Memory B cell (primary cell): ENCODE results near the gene PLA2G2F.

Experiments
- ATAC-seq: fragments of 150-1000 bp; cut with Tn5 transposase; 2 replicates; pipeline ENCODE4 v1.10.0; 2021; ENCODE audit warnings: low read depth, mild to moderate bottlenecking, moderate library complexity
- DNase-seq, 2 donors: peaks; one replicate each; pipeline ENCODE4 v3.0.0; 2022; ENCODE audit warnings: low spot score in 2 of 2
- H3K27ac Mint-ChIP-seq: one replicate; pipeline ENCODE4 v1.8.0; 2022; ENCODE audit warnings: mild to moderate bottlenecking, moderate library complexity, mixed read lengths
- H3K27me3 Mint-ChIP-seq: one replicate; pipeline ENCODE4 v1.8.0; 2022; ENCODE audit warnings: mixed read lengths
- H3K36me3 Mint-ChIP-seq: one replicate; pipeline ENCODE4 v1.8.0; 2022; ENCODE audit warnings: mild to moderate bottlenecking, mixed read lengths
- H3K4me1 Mint-ChIP-seq: one replicate; pipeline ENCODE4 v1.8.0; 2022; ENCODE audit warnings: mixed read lengths
- H3K4me3 Mint-ChIP-seq: one replicate; pipeline ENCODE4 v1.8.0; 2022; ENCODE audit warnings: mild to moderate bottlenecking, moderate library complexity, mixed read lengths
- H3K9me3 Mint-ChIP-seq: one replicate; pipeline ENCODE4 v1.8.0; 2022; ENCODE audit warnings: mixed read lengths

PLA2G2F gene

GRCh38 chr1:20142001-20142710 is 3.0 kb downstream of the PLA2G2F start:
- no peaks in the 10 kb centered on the region for H3K9me3 Mint-ChIP-seq
- H3K27me3 Mint-ChIP-seq, result peaks cover 6% of the 10 kb centered on the region
- no peak for DNase-seq
- no peak for ATAC-seq
- H3K4me1 Mint-ChIP-seq, result peaks cover 3% of the 10 kb centered on the region
- no peak overlapping the region for H3K4me3 Mint-ChIP-seq
- no peaks in the 10 kb centered on the region for H3K36me3 Mint-ChIP-seq
- H3K27ac Mint-ChIP-seq, result no peak overlapping the region

GRCh38 chr1:20143318-20143717 is 4.2 kb downstream of the PLA2G2F start:
- Mint-ChIP-seq H3K27ac (no peak overlapping the region), H3K4me1 (peaks cover 3% of the 10 kb centered on the region), H3K9me3 (no peaks in the 10 kb centered on the region), H3K36me3 (no peaks in the 10 kb centered on the region), H3K27me3 (peaks cover 6% of the 10 kb centered on the region), H3K4me3 (no peak overlapping the region)
- no peak for ATAC-seq
- DNase-seq, result no peak

- ATAC-seq, result no peak
- H3K4me3 Mint-ChIP-seq, result no peak overlapping the region
- peaks cover 3% of the 10 kb centered on the region for H3K4me1 Mint-ChIP-seq
- no peak overlapping the region for H3K27ac Mint-ChIP-seq
- DNase-seq, result no peak
- H3K27me3 Mint-ChIP-seq, result peaks cover 6% of the 10 kb centered on the region
- H3K36me3 Mint-ChIP-seq, result no peaks in the 10 kb centered on the region
- H3K9me3 Mint-ChIP-seq, result no peaks in the 10 kb centered on the region
Measured at GRCh38 chr1:20143734-20144565, 4.8 kb downstream of the PLA2G2F start.

GRCh38 chr1:20147846-20148570 is 8.9 kb downstream of the PLA2G2F start:
- Mint-ChIP-seq H3K27me3 (peaks cover 2% of the 10 kb centered on the region), H3K36me3 (no peaks in the 10 kb centered on the region), H3K27ac (no peak overlapping the region), H3K9me3 (no peaks in the 10 kb centered on the region), H3K4me3 (no peak overlapping the region), H3K4me1 (peaks cover 2% of the 10 kb centered on the region)
- no peak for DNase-seq
- ATAC-seq, result no peak

GRCh38 chr1:20148571-20149500 is 9.7 kb downstream of the PLA2G2F start:
- Mint-ChIP-seq H3K27me3 (peaks cover 2% of the 10 kb centered on the region), H3K4me3 (no peak overlapping the region), H3K27ac (no peak overlapping the region), H3K9me3 (no peaks in the 10 kb centered on the region), H3K36me3 (no peaks in the 10 kb centered on the region), H3K4me1 (peaks cover 2% of the 10 kb centered on the region)
- DNase-seq (no peak), ATAC-seq (no peak)

GRCh38 chr1:20149601-20150325 is 10.6 kb downstream of the PLA2G2F start:
- H3K27ac Mint-ChIP-seq, result no peak overlapping the region
- no peaks in the 10 kb centered on the region for H3K36me3 Mint-ChIP-seq
- peaks cover 2% of the 10 kb centered on the region for H3K27me3 Mint-ChIP-seq
- peaks cover 8% of the 10 kb centered on the region for H3K4me1 Mint-ChIP-seq
- no peak for DNase-seq
- H3K9me3 Mint-ChIP-seq, result no peaks in the 10 kb centered on the region
- no peak overlapping the region for H3K4me3 Mint-ChIP-seq
- no peak for ATAC-seq

GRCh38 chr1:20150326-20150705 is 11.2 kb downstream of the PLA2G2F start:
- Mint-ChIP-seq H3K27me3 (peaks cover 2% of the 10 kb centered on the region), H3K4me1 (peaks cover 9% of the 10 kb centered on the region), H3K27ac (no peak overlapping the region), H3K4me3 (no peak overlapping the region), H3K36me3 (no peaks in the 10 kb centered on the region), H3K9me3 (no peaks in the 10 kb centered on the region)
- ATAC-seq (no peak), DNase-seq (no peak)

GRCh38 chr1:20150969-20151368 is 11.8 kb downstream of the PLA2G2F start:
- no peaks in the 10 kb centered on the region for H3K9me3 Mint-ChIP-seq

GRCh38 chr1:20151906-20152598 is 12.9 kb downstream of the PLA2G2F start:
- Mint-ChIP-seq H3K9me3 (no peaks in the 10 kb centered on the region), H3K27ac (peak overlapping the region; percentile 40), H3K4me3 (peak overlapping the region; percentile 80), H3K4me1 (peaks cover 9% of the 10 kb centered on the region), H3K36me3 (no peaks in the 10 kb centered on the region), H3K27me3 (peaks cover 2% of the 10 kb centered on the region)
- DNase-seq (peak; percentile 80 to 89), ATAC-seq (peak; percentile 95)

More at GRCh38 chr1:20150969-20151368, 11.8 kb downstream of the PLA2G2F start:
- H3K27me3 Mint-ChIP-seq, result peaks cover 2% of the 10 kb centered on the region
- H3K36me3 Mint-ChIP-seq, result no peaks in the 10 kb centered on the region
- DNase-seq (no peak), ATAC-seq (no peak)
- peaks cover 9% of the 10 kb centered on the region for H3K4me1 Mint-ChIP-seq
- no peak overlapping the region for H3K4me3 Mint-ChIP-seq
- H3K27ac Mint-ChIP-seq, result no peak overlapping the region

GRCh38 chr1:20152599-20152930 is 13.4 kb downstream of the PLA2G2F start:
- ATAC-seq (peak; percentile 5), DNase-seq (no peak)
- Mint-ChIP-seq H3K27ac (peak overlapping the region; percentile 40), H3K4me3 (peak overlapping the region; percentile 80), H3K36me3 (peaks cover 3% of the 10 kb centered on the region), H3K27me3 (peaks cover 2% of the 10 kb centered on the region), H3K9me3 (peaks cover 1% of the 10 kb centered on the region), H3K4me1 (peaks cover 9% of the 10 kb centered on the region)

GRCh38 chr1:20153000-20153418 is 13.9 kb downstream of the PLA2G2F start:
- Mint-ChIP-seq H3K9me3 (peaks cover 2% of the 10 kb centered on the region), H3K4me1 (peaks cover 9% of the 10 kb centered on the region), H3K27me3 (peaks cover 2% of the 10 kb centered on the region), H3K36me3 (peaks cover 3% of the 10 kb centered on the region), H3K4me3 (no peak overlapping the region), H3K27ac (no peak overlapping the region)
- ATAC-seq (no peak), DNase-seq (no peak)

- Mint-ChIP-seq H3K4me1 (peaks cover 9% of the 10 kb centered on the region), H3K4me3 (no peak overlapping the region), H3K27me3 (peaks cover 1% of the 10 kb centered on the region), H3K36me3 (peaks cover 3% of the 10 kb centered on the region), H3K9me3 (peaks cover 6% of the 10 kb centered on the region), H3K27ac (no peak overlapping the region)
- ATAC-seq (no peak), DNase-seq (no peak)
Measured at GRCh38 chr1:20154301-20154831, 15.2 kb downstream of the PLA2G2F start.
